GM19438 (cell line): ENCODE data around the gene RNF19B.

Experiments used
- ATAC-seq: cut with Tn5 transposase; IDR thresholded peaks from one replicate; pipeline ENCODE4 v1.9.1; 2021; ENCODE audit warnings: low read depth; ENCODE audit not compliant: unreplicated experiment

Gene RNF19B

GRCh38 chr1:32971156-32971555, 6.5 kb upstream of the RNF19B start:
- ATAC-seq = no peak

- no peak for ATAC-seq
Observed at GRCh38 chr1:32969566-32969965, 5.0 kb upstream of the RNF19B start.

GRCh38 chr1:32967888-32968568, 3.4 kb upstream of the RNF19B start:
- no peak for ATAC-seq

- no peak for ATAC-seq
Observed at GRCh38 chr1:32966900-32967299, 2.3 kb upstream of the RNF19B start.

GRCh38 chr1:32965251-32965747, 690 bp upstream of the RNF19B start:
- no peak for ATAC-seq

GRCh38 chr1:32963746-32964460, 706 bp downstream of the RNF19B start:
- no peak for ATAC-seq

GRCh38 chr1:32962248-32962896, 2.2 kb downstream of the RNF19B start:
- no peak for ATAC-seq

- no peak for ATAC-seq
Observed at GRCh38 chr1:32960819-32961355, 3.7 kb downstream of the RNF19B start.

- ATAC-seq = no peak
Observed at GRCh38 chr1:32960342-32960741, 4.3 kb downstream of the RNF19B start.

GRCh38 chr1:32958827-32959226, 5.8 kb downstream of the RNF19B start:
- no peak for ATAC-seq

GRCh38 chr1:32957017-32957416, 7.6 kb downstream of the RNF19B start:
- no peak for ATAC-seq

- no peak for ATAC-seq
Observed at GRCh38 chr1:32954168-32954567, 10.4 kb downstream of the RNF19B start.

- ATAC-seq = no peak
Observed at GRCh38 chr1:32953495-32953894, 11.1 kb downstream of the RNF19B start.

- ATAC-seq = no peak
Observed at GRCh38 chr1:32949519-32949918, 15.1 kb downstream of the RNF19B start.

- ATAC-seq = no peak
Observed at GRCh38 chr1:32948905-32949304, 15.7 kb downstream of the RNF19B start.

- no peak for ATAC-seq
Observed at GRCh38 chr1:32948390-32948722, 16.3 kb downstream of the RNF19B start.

- ATAC-seq = no peak
Observed at GRCh38 chr1:32947669-32948389, 16.8 kb downstream of the RNF19B start.

GRCh38 chr1:32946413-32946812, 18.2 kb downstream of the RNF19B start:
- ATAC-seq = no peak

GRCh38 chr1:32944180-32944579, 20.4 kb downstream of the RNF19B start:
- ATAC-seq = no peak

GRCh38 chr1:32939655-32940371, 24.8 kb downstream of the RNF19B start:
- no peak for ATAC-seq
